Prostate gland (tissue), 2 donors: ENCODE data around the gene GDI1. TPM values are rescaled to one million over a fixed set of nuclear protein-coding genes. Genes with fewer than 3 reads are reported as not detected.

ENCODE experiments used
- DNase-seq: peaks from one replicate; pipeline ENCODE4 v3.0.0-alpha.2; 2019; ENCODE audit warnings: low spot score
- H3K27ac ChIP-seq, 2 donors: fragments of 200-600 bp; sonication (generic); 2 replicates each; pipeline ENCODE4 v1.5.1; 2017 to 2019
- H3K27me3 ChIP-seq: fragments of 200-600 bp; sonication (generic); replicated peaks from 2 replicates; pipeline ENCODE4 v1.5.1; 2019; ENCODE audit not compliant: insufficient read depth
- H3K36me3 ChIP-seq, 2 donors: fragments of 200-600 bp; sonication (generic); 1 replicate in 1 of 2; 2 replicates in 1 of 2; pipeline versions ENCODE4 v1.5.1 to v1.8.1; 2017 to 2019
- H3K4me1 ChIP-seq: fragments of 200-600 bp; sonication (generic); replicated peaks from 2 replicates; pipeline ENCODE4 v1.5.1; 2019
- H3K4me3 ChIP-seq, 2 donors: fragments of 200-600 bp; sonication (generic); 2 replicates each; pipeline ENCODE4 v1.5.1; 2017 to 2019
- H3K9me3 ChIP-seq: fragments of 200-600 bp; sonication (generic); 2 replicates; pipeline ENCODE4 v1.5.1; 2017
- POLR2A ChIP-seq: fragments of 450-650 bp; IDR thresholded peaks from one replicate; pipeline ENCODE4 v1.6.1; 2016; ENCODE audit warnings: antibody characterized with exemption, mild to moderate bottlenecking
- POLR2AphosphoS5 ChIP-seq: sonication (generic); formaldehyde crosslinking; IDR thresholded peaks from one replicate; pipeline ENCODE4 v1.6.1; 2017; ENCODE audit warnings: antibody characterized with exemption
- WGBS: methylation state at CpG from one replicate; pipeline ENCODE4 v1.1.5; 2018; 5-methylcytosine and 5-hydroxymethylcytosine counted together
- intact Hi-C: fragments of 100-400 bp; cut with DNase I; formaldehyde crosslinking; loops from one replicate; pipeline ENCODE4 v1.14.2; 2022
- total RNA-seq, 2 donors: library from RNA; depleted of rRNA; stranded (reverse); fragments of >200 nt; gene quantifications; one replicate each; pipeline ENCODE4 v1.1.0, GENCODE V29; 2016
- TF ChIP-seq, protein P1 (sequence below), 4 experiments: fragments of 200-600 bp in 2 of 4; fragments of 450-650 bp in 2 of 4; sonication (generic) in 2 of 4; IDR thresholded peaks; 1 replicate in 3 of 4; 2 replicates in 1 of 4; pipeline ENCODE4 v1.5.1; 2016 to 2019; ENCODE audit warnings: antibody characterized with exemption in 4 of 4, mild to moderate bottlenecking in 2 of 4, moderate library complexity in 2 of 4

GDI1 gene
- total RNA-seq, 2 donors from 2014 or later = 52.9 to 148 TPM

DNA sequence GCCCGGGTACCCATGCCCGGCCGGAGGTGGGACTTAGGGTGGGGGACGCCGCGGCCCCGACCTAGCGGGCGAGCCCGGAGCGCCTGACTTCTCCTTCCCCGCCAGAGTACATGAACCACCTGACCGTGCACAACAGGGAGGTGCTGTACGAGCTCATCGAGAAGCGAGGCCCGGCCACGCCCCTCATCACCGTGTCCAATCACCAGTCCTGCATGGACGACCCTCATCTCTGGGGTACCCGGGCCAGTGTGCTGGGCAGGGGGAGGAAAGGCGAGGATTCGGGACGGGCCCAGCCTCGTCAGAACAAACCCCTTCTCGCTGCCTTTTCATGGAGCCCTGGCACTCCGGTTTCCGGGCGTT lies 25.0 kb upstream of the GDI1 start:
- intact Hi-C loops = loop anchor here (1.0 kb wide), 1 partner anchor 115 kb away; no protein-coding TSS in a partner anchor
- Histone ChIP-seq H3K27ac (peak overlapping the region; percentile 88 to 92), H3K27me3 (no peaks in the 10 kb centered on the region), H3K4me1 (no peaks in the 10 kb centered on the region), H3K4me3 (peak overlapping the region; percentile 63 to 64), H3K9me3 (no peaks in the 10 kb centered on the region), H3K36me3 (no peaks in the 10 kb centered on the region)
- peak; percentile 53 for DNase-seq
- WGBS = 0% methylated on average over 14 of the region's 29 CpGs
- TF ChIP-seq, protein P1, sequence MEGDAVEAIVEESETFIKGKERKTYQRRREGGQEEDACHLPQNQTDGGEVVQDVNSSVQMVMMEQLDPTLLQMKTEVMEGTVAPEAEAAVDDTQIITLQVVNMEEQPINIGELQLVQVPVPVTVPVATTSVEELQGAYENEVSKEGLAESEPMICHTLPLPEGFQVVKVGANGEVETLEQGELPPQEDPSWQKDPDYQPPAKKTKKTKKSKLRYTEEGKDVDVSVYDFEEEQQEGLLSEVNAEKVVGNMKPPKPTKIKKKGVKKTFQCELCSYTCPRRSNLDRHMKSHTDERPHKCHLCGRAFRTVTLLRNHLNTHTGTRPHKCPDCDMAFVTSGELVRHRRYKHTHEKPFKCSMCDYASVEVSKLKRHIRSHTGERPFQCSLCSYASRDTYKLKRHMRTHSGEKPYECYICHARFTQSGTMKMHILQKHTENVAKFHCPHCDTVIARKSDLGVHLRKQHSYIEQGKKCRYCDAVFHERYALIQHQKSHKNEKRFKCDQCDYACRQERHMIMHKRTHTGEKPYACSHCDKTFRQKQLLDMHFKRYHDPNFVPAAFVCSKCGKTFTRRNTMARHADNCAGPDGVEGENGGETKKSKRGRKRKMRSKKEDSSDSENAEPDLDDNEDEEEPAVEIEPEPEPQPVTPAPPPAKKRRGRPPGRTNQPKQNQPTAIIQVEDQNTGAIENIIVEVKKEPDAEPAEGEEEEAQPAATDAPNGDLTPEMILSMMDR (IDR thresholded peaks at IDR 0.05) = no peak
- peak; percentile 68 for TF ChIP-seq POLR2A
- peak; percentile 63 for TF ChIP-seq POLR2AphosphoS5

DNA sequence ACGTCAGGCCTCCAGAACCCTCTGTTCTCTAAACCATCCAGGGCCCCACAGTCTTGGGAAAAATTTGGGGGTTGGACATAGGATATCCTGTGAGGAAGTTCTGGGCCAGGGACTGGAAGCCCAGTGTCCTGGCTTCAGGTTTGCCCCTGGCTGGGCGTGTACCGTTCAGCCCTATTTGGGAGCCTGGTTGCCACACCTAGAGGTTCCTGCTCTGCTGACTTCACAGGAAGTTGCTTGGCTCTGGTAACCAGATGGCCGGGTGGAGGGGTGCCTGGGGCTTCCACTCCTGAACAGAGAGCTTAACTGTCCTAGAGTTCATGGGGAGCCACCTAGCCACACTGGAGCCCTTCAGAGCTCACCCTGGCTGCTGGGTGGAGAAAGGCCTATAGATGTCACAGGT lies 24.5 kb upstream of the GDI1 start:
- no peaks in the 10 kb centered on the region for H3K36me3 ChIP-seq
- no peaks in the 10 kb centered on the region for H3K9me3 ChIP-seq
- intact Hi-C loops = no loop called here
- H3K27ac ChIP-seq = peak overlapping the region; percentile 88 to 92
- no peak overlapping the region for H3K4me3 ChIP-seq
- DNase-seq = no peak
- TF ChIP-seq POLR2AphosphoS5 (no peak), POLR2A (no peak)
- TF ChIP-seq, protein P1 (IDR thresholded peaks at IDR 0.05) = no peak
- no peaks in the 10 kb centered on the region for H3K4me1 ChIP-seq
- no peaks in the 10 kb centered on the region for H3K27me3 ChIP-seq
- 0% methylated on average over 1 of the region's 4 CpGs for WGBS

DNA sequence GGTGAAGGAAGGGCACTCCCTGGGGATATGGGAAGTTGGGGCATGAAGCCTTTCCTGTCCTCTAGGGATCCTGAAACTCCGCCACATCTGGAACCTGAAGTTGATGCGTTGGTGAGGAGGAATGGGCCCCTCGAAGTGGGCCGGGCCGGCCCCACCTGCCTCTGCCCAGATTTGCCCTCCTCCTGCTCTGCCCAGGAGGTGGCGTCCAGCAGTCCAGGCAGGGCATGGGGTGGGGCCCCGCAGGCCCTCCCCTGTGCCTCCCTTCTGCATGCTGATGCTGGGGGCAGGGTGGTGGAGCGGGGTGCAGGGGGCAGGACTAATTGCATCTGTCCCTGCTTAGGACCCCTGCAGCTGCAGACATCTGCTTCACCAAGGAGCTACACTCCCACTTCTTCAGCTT lies 23.8 kb upstream of the GDI1 start:
- no peak for DNase-seq
- H3K27ac ChIP-seq = no peak overlapping the region
- H3K4me1 ChIP-seq = no peaks in the 10 kb centered on the region
- 92% methylated on average over 2 of the region's 8 CpGs for WGBS
- no peaks in the 10 kb centered on the region for H3K9me3 ChIP-seq
- TF ChIP-seq POLR2A (no peak), POLR2AphosphoS5 (no peak)
- TF ChIP-seq, protein P1 (IDR thresholded peaks at IDR 0.05) = no peak
- no peak overlapping the region for H3K4me3 ChIP-seq
- no peaks in the 10 kb centered on the region for H3K36me3 ChIP-seq
- intact Hi-C loops = no loop called here
- no peaks in the 10 kb centered on the region for H3K27me3 ChIP-seq

DNA sequence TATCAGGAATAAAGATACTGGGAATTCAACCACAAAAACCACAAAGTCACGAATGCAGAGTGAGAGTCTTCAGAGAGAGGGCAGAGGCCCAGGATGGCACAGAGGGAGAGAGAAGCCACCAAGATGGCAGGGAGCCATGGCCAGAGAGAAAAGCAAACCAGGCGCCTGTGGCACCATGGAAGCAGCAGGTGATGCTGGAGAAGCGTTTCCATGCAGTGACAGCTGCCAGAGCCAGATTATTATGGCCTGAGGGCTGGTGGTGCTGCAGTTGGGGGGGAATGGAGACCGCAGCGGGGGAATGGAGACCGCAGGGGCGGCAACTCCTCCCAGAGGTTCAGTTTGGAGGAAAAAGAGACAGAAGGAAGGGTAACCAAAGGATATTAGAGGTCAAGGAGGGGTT lies 19.8 kb upstream of the GDI1 start:
- intact Hi-C loops = no loop called here
- WGBS = 55% methylated on average over 7 of the region's 7 CpGs

DNA sequence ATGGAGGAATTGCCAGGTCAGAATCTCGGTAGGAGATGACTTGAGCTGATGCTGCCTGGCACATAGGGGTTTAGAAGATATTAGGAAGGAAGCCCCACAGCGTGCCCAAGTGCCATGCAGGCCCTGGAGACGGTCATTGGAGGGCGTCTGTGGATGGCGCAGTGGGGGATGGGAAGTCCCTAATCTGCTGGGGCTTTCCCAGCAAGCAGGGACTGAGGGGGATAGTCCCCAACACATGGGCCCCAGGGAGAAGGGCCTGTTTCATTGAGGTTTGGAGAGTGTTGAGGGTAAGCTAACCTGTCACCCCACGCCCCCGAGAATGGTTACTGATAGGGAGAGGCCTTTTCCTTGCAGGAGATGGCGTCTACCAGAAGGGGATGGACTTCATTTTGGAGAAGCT lies 17.8 kb upstream of the GDI1 start:
- Histone ChIP-seq H3K4me3 (no peak overlapping the region), H3K27me3 (no peaks in the 10 kb centered on the region), H3K27ac (no peak overlapping the region), H3K9me3 (no peaks in the 10 kb centered on the region), H3K36me3 (no peaks in the 10 kb centered on the region), H3K4me1 (no peaks in the 10 kb centered on the region)
- 86% methylated on average over 7 of the region's 8 CpGs for WGBS
- no peak for DNase-seq
- TF ChIP-seq POLR2AphosphoS5 (no peak), POLR2A (no peak)
- TF ChIP-seq, protein P1 (IDR thresholded peaks at IDR 0.05) = no peak
- intact Hi-C loops = no loop called here

More for the DNA sequence above, 19.8 kb upstream of the GDI1 start:
- Histone ChIP-seq H3K27me3 (no peaks in the 10 kb centered on the region), H3K4me3 (no peak overlapping the region), H3K36me3 (no peaks in the 10 kb centered on the region), H3K27ac (no peak overlapping the region), H3K9me3 (no peaks in the 10 kb centered on the region), H3K4me1 (no peaks in the 10 kb centered on the region)
- no peak for TF ChIP-seq POLR2A
- no peak for TF ChIP-seq POLR2AphosphoS5
- TF ChIP-seq, protein P1 (IDR thresholded peaks at IDR 0.05) = no peak
- DNase-seq = no peak
